K562 (cell line): ENCODE measurements around the gene NASP. TPM values are rescaled to one million over a fixed set of nuclear protein-coding genes. Genes with fewer than 3 reads are reported as not detected.

Experiments
- ATAC-seq: fragments of 200-7000 bp; cut with Tn5 transposase; 3 replicates; pipeline ENCODE4 v1.9.1; 2020; ENCODE audit warnings: moderate library complexity
- BruUV-seq: library from RNA; stranded (reverse); fragments of 400-500 nt; replicated peaks from 2 replicates; lab custom pipeline; 2021; lab: Mats Ljungman, UMichigan
- CTCF ChIA-PET: fragments of 300-600 bp; formaldehyde crosslinking; extraction: SDS; loops from one replicate; lab custom pipeline; 2021; ENCODE audit warnings: low intra/inter-chr PET ratio; lab: Yijun Ruan, JAX
- POLR2A ChIA-PET: fragments of 300-600, 350-650 bp; sonication (Branson Sonifier 250); formaldehyde crosslinking; extraction: SDS; loops from one replicate; lab custom pipeline; 2021; ENCODE audit warnings: antibody characterized with exemption, inconsistent platforms; lab: Yijun Ruan, JAX
- DNase-seq, 4 experiments: peaks; one replicate each; pipeline versions ENCODE4 v3.0.0 to v3.0.0-alpha.2; 2011 to 2018; ENCODE audit warnings: low spot score in 3 of 4, mixed read lengths in 3 of 4; ENCODE audit errors: extremely low read depth in 1 of 4
- FAIRE-seq: peaks from 2 replicates; lab custom pipeline; 2011; peaks lifted over from hg19 to GRCh38; lab: Jason Lieb, UNC
- H2AFZ ChIP-seq: 2 replicates; pipeline ENCODE4 v1.6.0; 2011; ENCODE audit warnings: low read depth, low read length, control low read depth, inconsistent platforms
- H3K27ac ChIP-seq: fragments of 200-600 bp; 3 replicates; pipeline ENCODE4 v1.8.0; 2011; ENCODE audit warnings: low read depth, mild to moderate bottlenecking, control low read depth, inconsistent platforms, low read length, moderate library complexity, mixed read lengths; ENCODE audit errors: extremely low read depth
- H3K27me3 ChIP-seq, 2 experiments: fragments of 300-600 bp in 1 of 2; 2 replicates in 1 of 2; 3 replicates in 1 of 2; pipeline versions ENCODE4 v1.6.0 to v1.8.0; 2011; ENCODE audit warnings: inconsistent platforms in 2 of 2, low read length in 2 of 2, mild to moderate bottlenecking in 1 of 2, mixed read lengths in 1 of 2, moderate library complexity in 1 of 2; ENCODE audit not compliant: control insufficient read depth in 2 of 2, insufficient read depth in 2 of 2
- H3K36me3 ChIP-seq: fragments of 300-600 bp; 3 replicates; pipeline ENCODE4 v1.8.0; 2011; ENCODE audit warnings: mild to moderate bottlenecking, low read length, inconsistent platforms; ENCODE audit not compliant: control insufficient read depth, insufficient read depth
- H3K4me1 ChIP-seq, 2 experiments: fragments of 200-600 bp in 1 of 2; replicated peaks in 1 of 2; 2 replicates in 1 of 2; 3 replicates in 1 of 2; pipeline versions ENCODE4 v1.5.1 to v1.8.0; 2011; ENCODE audit warnings: inconsistent platforms in 2 of 2, low read length in 2 of 2, mild to moderate bottlenecking in 1 of 2, mixed read lengths in 1 of 2, moderate library complexity in 1 of 2; ENCODE audit not compliant: control insufficient read depth in 2 of 2, insufficient read depth in 2 of 2
- H3K4me2 ChIP-seq: 2 replicates; pipeline ENCODE4 v1.6.1; 2011; ENCODE audit warnings: low read length, control low read depth, inconsistent platforms, mixed read lengths; ENCODE audit not compliant: insufficient read depth
- H3K4me3 ChIP-seq: fragments of 200-600 bp; sonication (generic), shearing (Covaris generic); 2 replicates; pipeline ENCODE4 v1.5.1; 2016; ENCODE audit warnings: control low read depth, inconsistent platforms
- H3K79me2 ChIP-seq: fragments of 200-600 bp; 3 replicates; pipeline ENCODE4 v1.8.0; 2011; ENCODE audit warnings: low read length, inconsistent platforms; ENCODE audit not compliant: control insufficient read depth, insufficient read depth
- H3K9ac ChIP-seq, 2 experiments: 2 replicates each; pipeline versions ENCODE4 v1.6.0 to v1.6.1; 2011; ENCODE audit warnings: low read depth in 2 of 2, low read length in 2 of 2, control low read depth in 1 of 2, inconsistent platforms in 1 of 2, mild to moderate bottlenecking in 1 of 2, mixed read lengths in 1 of 2; ENCODE audit not compliant: insufficient read depth in 1 of 2
- H3K9me1 ChIP-seq: one replicate; pipeline ENCODE4 v1.6.0; 2011; ENCODE audit warnings: inconsistent platforms, mild to moderate bottlenecking, low read length, moderate library complexity; ENCODE audit not compliant: control insufficient read depth, insufficient read depth
- H3K9me3 ChIP-seq: replicated peaks from 2 replicates; pipeline ENCODE4 v1.5.1; 2011; ENCODE audit warnings: low read depth, low read length, inconsistent platforms; ENCODE audit not compliant: control insufficient read depth, insufficient read depth
- H4K20me1 ChIP-seq: replicated peaks from 2 replicates; pipeline ENCODE4 v1.6.1; 2011; ENCODE audit warnings: low read length, inconsistent platforms, mixed read lengths; ENCODE audit not compliant: control insufficient read depth, insufficient read depth
- BRF1 ChIP-seq: IDR thresholded peaks from 3 replicates; pipeline ENCODE4 v1.6.1; 2011; ENCODE audit warnings: borderline replicate concordance, mild to moderate bottlenecking; ENCODE audit not compliant: insufficient read length; ENCODE audit errors: extremely low read depth
- E2F3 ChIP-seq: fragments of 250-450 bp; sonication (Bioruptor Pico); IDR thresholded peaks from 2 replicates; pipeline ENCODE4 v1.4.0; 2020; ENCODE audit warnings: mild to moderate bottlenecking
- MLLT1 ChIP-seq, 2 experiments: fragments of 450-650 bp; IDR thresholded peaks; 2 replicates each; pipeline ENCODE4 v1.6.1; 2016
- NFRKB ChIP-seq: fragments of 450-650 bp; IDR thresholded peaks from 2 replicates; pipeline ENCODE4 v1.6.1; 2016; ENCODE audit warnings: low read depth
- NR0B1 ChIP-seq: fragments of 450-650 bp; IDR thresholded peaks from one replicate; pipeline ENCODE4 v1.6.1; 2018; ENCODE audit warnings: mild to moderate bottlenecking, moderate library complexity; ENCODE audit not compliant: partially characterized antibody
- PPARD ChIP-seq: fragments of 250-450 bp; sonication (Bioruptor Pico); IDR thresholded peaks from 2 replicates; pipeline ENCODE4 v1.8.0; 2022; ENCODE audit warnings: inconsistent platforms, mild to moderate bottlenecking, moderate library complexity
- RCOR1 ChIP-seq, 2 experiments: IDR thresholded peaks; 2 replicates each; pipeline ENCODE4 v1.6.1; 2012; ENCODE audit warnings: low read depth in 2 of 2, low read length in 2 of 2, borderline replicate concordance in 1 of 2, improper control_type of control experiment in 1 of 2
- SRSF3 ChIP-seq: fragments of 200-400 bp; formaldehyde crosslinking; IDR thresholded peaks from 2 replicates; pipeline ENCODE4 v1.6.1; 2016; ENCODE audit warnings: mild to moderate bottlenecking, low read length, moderate library complexity; ENCODE audit not compliant: insufficient read depth
- TAF9B ChIP-seq: fragments of 450-650 bp; IDR thresholded peaks from 2 replicates; pipeline ENCODE4 v1.6.1; 2018; ENCODE audit warnings: mild to moderate bottlenecking; ENCODE audit not compliant: partially characterized antibody
- USF1 ChIP-seq: sonication (generic); formaldehyde crosslinking; IDR thresholded peaks from 2 replicates; pipeline ENCODE4 v1.9.0; 2022; ENCODE audit warnings: mild to moderate bottlenecking, missing genetic modification reagents
- YY1 ChIP-seq, 3 experiments: IDR thresholded peaks; 2 replicates each; pipeline ENCODE4 v1.6.1; 2011; ENCODE audit warnings: low read length in 2 of 3, mild to moderate bottlenecking in 2 of 3, moderate library complexity in 2 of 3, borderline replicate concordance in 1 of 3, control low read depth in 1 of 3, low read depth in 1 of 3; ENCODE audit not compliant: insufficient read depth in 3 of 3, insufficient replicate concordance in 2 of 3, control insufficient read depth in 1 of 3, insufficient read length in 1 of 3; ENCODE audit errors: extremely low read depth in 1 of 3
- ZKSCAN8 ChIP-seq: fragments of 200-800 bp; sonication (Bioruptor generic); IDR thresholded peaks from 2 replicates; pipeline ENCODE4 v1.6.1; 2016; ENCODE audit warnings: missing genetic modification characterization, missing compliant biosample characterization
- ZNF124 ChIP-seq: sonication (generic); formaldehyde crosslinking; IDR thresholded peaks from 2 replicates; pipeline ENCODE4 v1.8.1; 2022; ENCODE audit warnings: missing genetic modification reagents
- ZNF23 ChIP-seq: fragments of 250-450 bp; sonication (Bioruptor Pico); IDR thresholded peaks from 2 replicates; pipeline ENCODE4 v1.4.0; 2020; ENCODE audit warnings: mild to moderate bottlenecking
- ZNF444 ChIP-seq: fragments of 250-450 bp; sonication (Bioruptor Pico); IDR thresholded peaks from 2 replicates; pipeline ENCODE4 v1.4.0; 2020; ENCODE audit warnings: mild to moderate bottlenecking, moderate library complexity
- WGBS: fragments of 100-300 bp; shearing (Covaris generic); methylation state at CpG from one replicate; pipeline ENCODE4 v1.1.6; 2016; ENCODE audit warnings: low coverage, mixed read lengths; ENCODE audit not compliant: insufficient coverage; ENCODE audit errors: missing lambda C conversion rate; 5-methylcytosine and 5-hydroxymethylcytosine counted together
- in situ Hi-C: fragments of 300-500 bp; cut with MboI; formaldehyde crosslinking; loops from 4 replicates; pipeline ENCODE4 v1.15.0; 2018; ENCODE audit warnings: inconsistent platforms, mixed read lengths
- intact Hi-C: fragments of 100-400 bp; cut with micrococcal nuclease; formaldehyde crosslinking; loops from 2 replicates; pipeline ENCODE4 v1.14.2; 2022
- polyA plus RNA-seq, 8 experiments: library from polyadenylated mRNA; depleted of rRNA in 4 of 8; stranded (reverse) in 5 of 8; unstranded in 3 of 8; fragments of >200 nt; fragmentation: Nextera tagmentation in 2 of 8; fragmentation: Illumina TruSeq in 1 of 8; extraction: Ambion mirVana in 2 of 8; extraction: Trizol in 1 of 8; gene quantifications; 2 replicates each; pipeline versions ENCODE4 v1.2.1 to v1.2.3, GENCODE V29; 2011 to 2014; ENCODE audit warnings: inconsistent platforms in 1 of 8, missing spikeins in 1 of 8
- total RNA-seq, 7 experiments: library from RNA; depleted of rRNA in 6 of 7; stranded (reverse); fragments of >200 nt in 6 of 7; fragmentation: Illumina TruSeq in 2 of 7; extraction: Trizol in 2 of 7; gene quantifications; 2 replicates each; pipeline versions ENCODE4 v1.2.1 to v1.2.3, GENCODE V29; 2011 to 2021; ENCODE audit warnings: low replicate concordance in 1 of 7

Gene NASP
- total and polyA plus RNA-seq, 9 of the 15 experiments (the other 6 are each of a cell fraction or from before 2014, with no cell fraction given) = 199 to 578 (median 419) TPM

GRCh38 chr1:45607404-45608074, 23.7 kb downstream of the NASP start:
- TSS peak; percentile 79 for BruUV-seq

More at GRCh38 chr1:45607404-45608074, 23.7 kb downstream of the NASP start:
- no peaks in the 10 kb centered on the region; a peak in 1 of 5 replicates for H3K4me1 ChIP-seq
- WGBS = 76% methylated on average over 6 of the region's 6 CpGs
- intact Hi-C loops = no loop called here
- CTCF ChIA-PET = no interaction called here
- peaks cover 57% of the 10 kb centered on the region for H3K79me2 ChIP-seq
- in situ Hi-C loops = no loop called here
- no peaks in the 10 kb centered on the region for H3K9me1 ChIP-seq
- no peak for ATAC-seq
- H3K27me3 ChIP-seq = no peaks in the 10 kb centered on the region
- no peak for DNase-seq
- H3K9ac ChIP-seq = no peak overlapping the region
- TF ChIP-seq NR0B1 = no peak
- TF ChIP-seq SRSF3 = no peak
- no peak for TF ChIP-seq BRF1
- TF ChIP-seq PPARD (CRISPR knock-in tag) = no peak
- no peak for TF ChIP-seq RCOR1 (IDR thresholded peaks at IDR 0.05; ENCODE audit: borderline replicate concordance in 1 of 2, low read depth in 2 of 2, low read length in 2 of 2)
- no peak for TF ChIP-seq YY1 (IDR thresholded peaks at IDR 0.05; ENCODE audit: borderline replicate concordance in 1 of 3, control insufficient read depth in 1 of 3, extremely low read depth in 1 of 3, insufficient read depth in 3 of 3, insufficient read length in 1 of 3, insufficient replicate concordance in 2 of 3, low read depth in 1 of 3, low read length in 2 of 3)
- TF ChIP-seq TAF9B = no peak
- TF ChIP-seq ZKSCAN8 (CRISPR knock-in tag) = no peak
- TF ChIP-seq E2F3 = no peak
- no peak for TF ChIP-seq ZNF444 (CRISPR knock-in tag)
- TF ChIP-seq NFRKB = no peak
- no peak for TF ChIP-seq USF1 (CRISPR knock-in tag)
- no peak for TF ChIP-seq MLLT1 (IDR thresholded peaks at IDR 0.05)
- TF ChIP-seq ZNF124 (CRISPR knock-in tag) = no peak
- TF ChIP-seq ZNF23 (CRISPR knock-in tag) = no peak
- H3K27ac ChIP-seq = no peak overlapping the region
- no peaks in the 10 kb centered on the region for H3K9me3 ChIP-seq
- H3K4me2 ChIP-seq = no peak overlapping the region
- FAIRE-seq = no peak
- no peak overlapping the region for H2AFZ ChIP-seq
- POLR2A ChIA-PET = interaction anchor here (0.7 to 2.1 kb wide), 5 partner anchors 8 to 86 kb away, joined by 3 to 7 read pairs (median 3); partner anchors contain the start of gene PRDX1
- H3K36me3 ChIP-seq = peaks cover 94% of the 10 kb centered on the region
- no peaks in the 10 kb centered on the region for H4K20me1 ChIP-seq
- H3K4me3 ChIP-seq = no peak overlapping the region
